Right lobe of liver (tissue), 4 donors: ENCODE data around the gene COL24A1.

Source experiments
- POLR2A ChIP-seq: fragments of 450-650 bp; IDR thresholded peaks from one replicate; pipeline ENCODE4 v1.6.1; 2017; ENCODE audit warnings: antibody characterized with exemption, mild to moderate bottlenecking
- TF ChIP-seq, protein P1 (sequence below), 4 donors: fragments of 200-600 bp in 3 of 4; fragments of 450-650 bp in 1 of 4; IDR thresholded peaks; one replicate each; pipeline versions ENCODE4 v1.5.1 to v1.8.0; 2016 to 2022; ENCODE audit warnings: antibody characterized with exemption in 4 of 4, mild to moderate bottlenecking in 2 of 4
- donor health status: DM: no; HTN: no; CAD: no.
- donor health status: DM: no; HTN: no; CAD: no.
- donor health status: DM: no; HTN: yes; CAD: no.

DNA sequence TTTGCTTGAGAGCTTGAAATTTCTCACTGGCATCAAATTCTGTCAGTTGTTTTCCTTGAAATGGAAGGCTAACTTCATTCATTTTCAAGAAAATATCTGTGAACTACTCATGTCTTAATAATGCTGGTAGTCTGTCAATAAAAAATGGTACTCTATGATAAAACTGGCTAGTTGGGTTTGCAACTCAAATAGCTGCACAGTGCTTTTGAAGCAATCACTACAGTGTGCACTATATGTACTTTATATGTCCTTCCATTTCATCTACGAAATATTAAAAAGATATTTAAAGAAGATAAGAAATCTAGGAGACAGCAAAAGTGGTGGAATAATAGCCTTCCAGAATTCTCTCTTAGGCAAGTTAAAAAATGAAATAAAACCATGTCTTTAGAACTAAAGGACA is 408.5 kb downstream of the COL24A1 start:
- TF ChIP-seq, protein P1, sequence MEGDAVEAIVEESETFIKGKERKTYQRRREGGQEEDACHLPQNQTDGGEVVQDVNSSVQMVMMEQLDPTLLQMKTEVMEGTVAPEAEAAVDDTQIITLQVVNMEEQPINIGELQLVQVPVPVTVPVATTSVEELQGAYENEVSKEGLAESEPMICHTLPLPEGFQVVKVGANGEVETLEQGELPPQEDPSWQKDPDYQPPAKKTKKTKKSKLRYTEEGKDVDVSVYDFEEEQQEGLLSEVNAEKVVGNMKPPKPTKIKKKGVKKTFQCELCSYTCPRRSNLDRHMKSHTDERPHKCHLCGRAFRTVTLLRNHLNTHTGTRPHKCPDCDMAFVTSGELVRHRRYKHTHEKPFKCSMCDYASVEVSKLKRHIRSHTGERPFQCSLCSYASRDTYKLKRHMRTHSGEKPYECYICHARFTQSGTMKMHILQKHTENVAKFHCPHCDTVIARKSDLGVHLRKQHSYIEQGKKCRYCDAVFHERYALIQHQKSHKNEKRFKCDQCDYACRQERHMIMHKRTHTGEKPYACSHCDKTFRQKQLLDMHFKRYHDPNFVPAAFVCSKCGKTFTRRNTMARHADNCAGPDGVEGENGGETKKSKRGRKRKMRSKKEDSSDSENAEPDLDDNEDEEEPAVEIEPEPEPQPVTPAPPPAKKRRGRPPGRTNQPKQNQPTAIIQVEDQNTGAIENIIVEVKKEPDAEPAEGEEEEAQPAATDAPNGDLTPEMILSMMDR (IDR thresholded peaks at IDR 0.05) = no peak
- no peak for TF ChIP-seq POLR2A
